H9 (cell line): ENCODE data around the gene FOXQ1. TPM values are rescaled to one million over a fixed set of nuclear protein-coding genes. Genes with fewer than 3 reads are reported as not detected.

Source experiments
- DNase-seq: peaks from one replicate; pipeline ENCODE4 v3.0.0-alpha.2; 2017
- H2AFZ ChIP-seq: one replicate; pipeline ENCODE4 v1.6.1; 2013; ENCODE audit warnings: mild to moderate bottlenecking, low read length, control low read depth, moderate library complexity
- H2AK5ac ChIP-seq: 2 replicates; pipeline ENCODE4 v1.6.1; 2013; ENCODE audit warnings: low read length, control low read depth, mixed read lengths; ENCODE audit not compliant: insufficient read length
- H2BK120ac ChIP-seq: one replicate; pipeline ENCODE4 v1.6.1; 2013; ENCODE audit warnings: low read depth, mild to moderate bottlenecking, low read length, control low read depth, inconsistent platforms; ENCODE audit not compliant: poor library complexity, severe bottlenecking
- H2BK12ac ChIP-seq: 2 replicates; pipeline ENCODE4 v1.6.1; 2013; ENCODE audit warnings: low read length, control low read depth, mixed read lengths, low read depth; ENCODE audit not compliant: insufficient read length
- H2BK15ac ChIP-seq: 2 replicates; pipeline ENCODE4 v1.6.1; 2013; ENCODE audit warnings: low read depth, low read length, control low read depth
- H2BK20ac ChIP-seq: one replicate; pipeline ENCODE4 v1.6.1; 2013; ENCODE audit warnings: low read depth, mild to moderate bottlenecking, low read length, control low read depth, inconsistent platforms; ENCODE audit not compliant: poor library complexity, severe bottlenecking
- H2BK5ac ChIP-seq: 2 replicates; pipeline ENCODE4 v1.6.1; 2013; ENCODE audit warnings: low read length, control low read depth, mixed read lengths; ENCODE audit not compliant: insufficient read length
- H3K14ac ChIP-seq: 2 replicates; pipeline ENCODE4 v1.6.1; 2013; ENCODE audit warnings: low read length, control low read depth; ENCODE audit not compliant: insufficient read depth
- H3K18ac ChIP-seq: 2 replicates; pipeline ENCODE4 v1.6.1; 2013; ENCODE audit warnings: low read depth, mild to moderate bottlenecking, mixed read lengths, low read length, control low read depth; ENCODE audit not compliant: insufficient read length
- H3K23ac ChIP-seq: 2 replicates; pipeline ENCODE4 v1.6.1; 2013; ENCODE audit warnings: low read length, control low read depth, mixed read lengths, low read depth; ENCODE audit not compliant: insufficient read length
- H3K23me2 ChIP-seq: 2 replicates; pipeline ENCODE4 v1.6.1; 2013; ENCODE audit warnings: low read depth, mild to moderate bottlenecking, mixed read lengths, low read length, control low read depth; ENCODE audit not compliant: insufficient read length, poor library complexity, severe bottlenecking
- H3K27ac ChIP-seq: 2 replicates; pipeline ENCODE4 v1.5.1; 2013; ENCODE audit warnings: low read length, control low read depth, mixed read lengths, low read depth; ENCODE audit not compliant: insufficient read length
- H3K27me3 ChIP-seq: 2 replicates; pipeline ENCODE4 v1.6.1; 2013; ENCODE audit warnings: low read length, control low read depth, inconsistent platforms; ENCODE audit not compliant: insufficient read depth
- H3K4ac ChIP-seq: 2 replicates; pipeline ENCODE4 v1.6.1; 2013; ENCODE audit warnings: low read depth, mild to moderate bottlenecking, control low read depth, inconsistent platforms, low read length, moderate library complexity
- H3K4me1 ChIP-seq: 2 replicates; pipeline ENCODE4 v1.6.1; 2013; ENCODE audit warnings: low read length, control low read depth, inconsistent platforms; ENCODE audit not compliant: insufficient read depth
- H3K4me2 ChIP-seq: 2 replicates; pipeline ENCODE4 v1.6.1; 2013; ENCODE audit warnings: low read length, control low read depth, mixed read lengths; ENCODE audit not compliant: insufficient read length, insufficient read depth
- H3K56ac ChIP-seq: 2 replicates; pipeline ENCODE4 v1.6.1; 2013; ENCODE audit warnings: low read depth, mild to moderate bottlenecking, mixed read lengths, low read length, control low read depth; ENCODE audit not compliant: insufficient read length
- H3K79me1 ChIP-seq: 2 replicates; pipeline ENCODE4 v1.6.1; 2013; ENCODE audit warnings: low read depth, mild to moderate bottlenecking, moderate library complexity, low read length, control low read depth, inconsistent platforms; ENCODE audit not compliant: insufficient read depth, poor library complexity, severe bottlenecking
- H3K79me2 ChIP-seq: 2 replicates; pipeline ENCODE4 v1.6.1; 2013; ENCODE audit warnings: low read length, control low read depth, inconsistent platforms; ENCODE audit not compliant: insufficient read depth
- H3K9ac ChIP-seq: 2 replicates; pipeline ENCODE4 v1.6.1; 2013; ENCODE audit warnings: low read length, control low read depth, mixed read lengths; ENCODE audit not compliant: insufficient read length; ENCODE audit errors: extremely low read depth
- H3K9me3 ChIP-seq: one replicate; pipeline ENCODE4 v1.6.1; 2013; ENCODE audit warnings: low read depth, low read length, inconsistent platforms; ENCODE audit not compliant: control insufficient read depth
- H3T11ph ChIP-seq: one replicate; pipeline ENCODE4 v1.6.1; 2013; ENCODE audit warnings: mild to moderate bottlenecking, low read length, control low read depth, inconsistent platforms
- H4K20me1 ChIP-seq: one replicate; pipeline ENCODE4 v1.6.1; 2013; ENCODE audit not compliant: control insufficient read depth, insufficient read length, insufficient read depth
- H4K5ac ChIP-seq: 2 replicates; pipeline ENCODE4 v1.6.1; 2013; ENCODE audit warnings: low read depth, mild to moderate bottlenecking, mixed read lengths, low read length, control low read depth; ENCODE audit not compliant: insufficient read length
- H4K8ac ChIP-seq: replicated peaks from 2 replicates; pipeline ENCODE4 v1.6.1; 2013; ENCODE audit warnings: low read length, control low read depth, mixed read lengths, low read depth; ENCODE audit not compliant: insufficient read length
- H4K91ac ChIP-seq: 2 replicates; pipeline ENCODE4 v1.6.1; 2013; ENCODE audit warnings: low read depth, mild to moderate bottlenecking, moderate library complexity, mixed read lengths, low read length, control low read depth; ENCODE audit not compliant: insufficient read length
- H3K27ac Mint-ChIP-seq, 3 experiments: 2 replicates in 2 of 3; 3 replicates in 1 of 3; pipeline ENCODE4 v1.8.0; 2020 to 2021; ENCODE audit warnings: mixed read lengths in 3 of 3, mild to moderate bottlenecking in 1 of 3, moderate library complexity in 1 of 3
- H3K27me3 Mint-ChIP-seq: 2 replicates; pipeline ENCODE4 v1.8.0; 2021; ENCODE audit warnings: low read depth, mild to moderate bottlenecking, moderate library complexity, mixed read lengths
- H3K36me3 Mint-ChIP-seq, 3 experiments: 2 replicates in 2 of 3; 3 replicates in 1 of 3; pipeline ENCODE4 v1.8.0; 2020 to 2021; ENCODE audit warnings: low read depth in 3 of 3, mixed read lengths in 3 of 3; ENCODE audit not compliant: insufficient read depth in 1 of 3
- H3K4me1 Mint-ChIP-seq, 2 experiments: 2 replicates each; pipeline ENCODE4 v1.8.0; 2020; ENCODE audit warnings: mixed read lengths in 2 of 2
- H3K4me3 Mint-ChIP-seq, 2 experiments: 2 replicates in 1 of 2; 3 replicates in 1 of 2; pipeline ENCODE4 v1.8.0; 2020 to 2021; ENCODE audit warnings: mild to moderate bottlenecking in 2 of 2, mixed read lengths in 2 of 2, moderate library complexity in 1 of 2
- H3K9me3 Mint-ChIP-seq, 2 experiments: 2 replicates in 1 of 2; 3 replicates in 1 of 2; pipeline ENCODE4 v1.8.0; 2020; ENCODE audit warnings: mild to moderate bottlenecking in 2 of 2, mixed read lengths in 2 of 2, moderate library complexity in 1 of 2
- WGBS: extraction: QIAGEN DNeasy Blood & Tissue Kit; methylation state at CpG from one replicate; pipeline ENCODE4 v1.1.7; 2013; ENCODE audit warnings: missing lambda C conversion rate, low lambda C conversion rate, mixed read lengths; ENCODE audit not compliant: insufficient read length; ENCODE audit errors: extremely low coverage; 5-methylcytosine and 5-hydroxymethylcytosine counted together
- total RNA-seq: library from RNA; stranded (reverse); gene quantifications from 2 replicates; pipeline ENCODE4 v1.2.1, GENCODE V29; 2021
- TF ChIP-seq, protein P1 (sequence below): fragments of 200-600 bp; sonication (generic); conservative IDR thresholded peaks from 3 replicates; pipeline ENCODE4 v1.8.0; 2021; ENCODE audit warnings: antibody characterized with exemption, mild to moderate bottlenecking

Gene FOXQ1
- total RNA-seq, 1 experiment from 2014 or later = 0.15 TPM

DNA sequence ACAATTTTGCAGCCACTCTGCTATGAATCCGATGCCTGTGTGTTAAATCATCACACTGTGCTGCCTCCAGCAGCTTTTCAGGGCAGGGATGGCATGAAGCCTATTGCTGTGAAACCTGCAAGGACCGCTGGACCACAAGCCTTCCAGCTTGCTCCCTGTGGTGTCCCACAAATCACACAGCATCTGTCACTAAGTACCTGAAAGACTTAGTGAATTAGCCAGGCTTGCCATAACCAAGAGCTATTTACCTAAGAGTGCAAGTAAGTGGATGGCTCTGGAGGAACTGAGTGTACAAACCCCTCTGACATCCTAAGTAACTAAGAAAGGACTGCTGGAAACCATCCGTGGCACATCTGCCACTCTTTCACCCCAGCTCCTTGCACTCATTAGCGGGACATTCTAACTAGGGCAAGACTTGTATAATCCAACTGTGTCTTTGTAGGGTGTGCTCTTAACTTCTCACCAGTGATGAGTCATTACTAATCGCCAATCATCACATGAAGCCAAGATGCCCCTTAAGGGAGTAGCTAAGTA, 34.7 kb downstream of the FOXQ1 start:
- Histone ChIP-seq H4K91ac (no peak overlapping the region), H3K9ac (no peak overlapping the region), H2AK5ac (no peak overlapping the region), H3K23me2 (no peaks in the 10 kb centered on the region), H4K5ac (no peak overlapping the region), H3K4me1 (peaks cover 9% of the 10 kb centered on the region), H2BK15ac (no peak overlapping the region), H2BK20ac (no peak overlapping the region), H3K56ac (no peak overlapping the region), H2BK120ac (no peak overlapping the region), H3K4ac (no peak overlapping the region), H3K27me3 (no peaks in the 10 kb centered on the region), H2BK5ac (no peak overlapping the region), H2BK12ac (no peak overlapping the region), H3K27ac (no peak overlapping the region), H3K79me2 (no peaks in the 10 kb centered on the region), H3K79me1 (no peaks in the 10 kb centered on the region), H3K4me2 (no peak overlapping the region), H4K8ac (no peak overlapping the region), H3K23ac (no peak overlapping the region), H3T11ph (no peak overlapping the region), H4K20me1 (no peaks in the 10 kb centered on the region), H2AFZ (no peak overlapping the region), H3K14ac (no peak overlapping the region), H3K18ac (no peak overlapping the region), H3K9me3 (peaks cover 6% of the 10 kb centered on the region)
- TF ChIP-seq, protein P1, sequence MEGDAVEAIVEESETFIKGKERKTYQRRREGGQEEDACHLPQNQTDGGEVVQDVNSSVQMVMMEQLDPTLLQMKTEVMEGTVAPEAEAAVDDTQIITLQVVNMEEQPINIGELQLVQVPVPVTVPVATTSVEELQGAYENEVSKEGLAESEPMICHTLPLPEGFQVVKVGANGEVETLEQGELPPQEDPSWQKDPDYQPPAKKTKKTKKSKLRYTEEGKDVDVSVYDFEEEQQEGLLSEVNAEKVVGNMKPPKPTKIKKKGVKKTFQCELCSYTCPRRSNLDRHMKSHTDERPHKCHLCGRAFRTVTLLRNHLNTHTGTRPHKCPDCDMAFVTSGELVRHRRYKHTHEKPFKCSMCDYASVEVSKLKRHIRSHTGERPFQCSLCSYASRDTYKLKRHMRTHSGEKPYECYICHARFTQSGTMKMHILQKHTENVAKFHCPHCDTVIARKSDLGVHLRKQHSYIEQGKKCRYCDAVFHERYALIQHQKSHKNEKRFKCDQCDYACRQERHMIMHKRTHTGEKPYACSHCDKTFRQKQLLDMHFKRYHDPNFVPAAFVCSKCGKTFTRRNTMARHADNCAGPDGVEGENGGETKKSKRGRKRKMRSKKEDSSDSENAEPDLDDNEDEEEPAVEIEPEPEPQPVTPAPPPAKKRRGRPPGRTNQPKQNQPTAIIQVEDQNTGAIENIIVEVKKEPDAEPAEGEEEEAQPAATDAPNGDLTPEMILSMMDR = no peak
- Mint-ChIP-seq H3K9me3 (peaks cover 29 to 35% of the 10 kb centered on the region in 2 experiments), H3K27ac (no peak overlapping the region), H3K4me3 (no peak overlapping the region), H3K27me3 (peaks cover 35% of the 10 kb centered on the region), H3K36me3 (peaks cover 17 to 24% (median 21%) of the 10 kb centered on the region in 3 experiments), H3K4me1 (peaks cover 13 to 29% of the 10 kb centered on the region in 2 experiments)
- no peak for DNase-seq
- no CpG with 5 or more reads among the region's 5 CpGs for WGBS
